Psoas muscle (tissue), 8 donors: ENCODE measurements around the gene PTPRM. TPM values are rescaled to one million over a fixed set of nuclear protein-coding genes. Genes with fewer than 3 reads are reported as not detected.

Experiments
- ATAC-seq, 4 donors: fragments of 200-7000 bp; cut with Tn5 transposase; one replicate each; pipeline ENCODE4 v1.9.1; 2020; ENCODE audit warnings: moderate library complexity in 3 of 4, mild to moderate bottlenecking in 2 of 4
- DNase-seq, 2 donors: peaks; one replicate each; pipeline ENCODE4 v3.0.0-alpha.2; 2020
- H3K27ac ChIP-seq: fragments of 200-600 bp; one replicate; pipeline ENCODE4 v1.8.0; 2022
- H3K27me3 ChIP-seq, 3 donors: fragments of 200-600 bp in 1 of 3; one replicate each; pipeline versions ENCODE4 v1.6.1 to v1.8.0; 2013 to 2022; ENCODE audit warnings: low read length in 2 of 3, mild to moderate bottlenecking in 2 of 3, moderate library complexity in 1 of 3; ENCODE audit not compliant: insufficient read depth in 3 of 3
- H3K36me3 ChIP-seq, 2 donors: fragments of 200-600 bp in 1 of 2; one replicate each; pipeline versions ENCODE4 v1.6.1 to v1.8.0; 2013 to 2022; ENCODE audit warnings: low read depth in 1 of 2, mild to moderate bottlenecking in 1 of 2, moderate library complexity in 1 of 2; ENCODE audit not compliant: insufficient read depth in 1 of 2
- H3K4me1 ChIP-seq: fragments of 200-600 bp; one replicate; pipeline ENCODE4 v1.8.0; 2022
- H3K4me3 ChIP-seq: fragments of 200-600 bp; one replicate; pipeline ENCODE4 v1.8.0; 2022; ENCODE audit warnings: mild to moderate bottlenecking
- H3K9me3 ChIP-seq: fragments of 200-600 bp; one replicate; pipeline ENCODE4 v1.8.0; 2022
- WGBS, 3 donors: extraction: QIAGEN DNeasy Blood & Tissue Kit; methylation state at CpG; one replicate each; pipeline versions ENCODE4 v1.1.6 to v1.1.7; 2013; 5-methylcytosine and 5-hydroxymethylcytosine counted together
- intact Hi-C, 2 donors: fragments of 100-400 bp; cut with DNase I; formaldehyde crosslinking; loops; one replicate each; pipeline versions ENCODE4 v1.11.0 to v1.14.2; 2022
- polyA plus RNA-seq, 3 donors: library from polyadenylated mRNA; stranded (reverse); fragments of 200-250 nt; gene quantifications; one replicate each; pipeline ENCODE4 v1.2.3, GENCODE V29; 2013
- total RNA-seq, 4 donors: library from RNA; stranded (reverse); fragmentation: NEBNext Ultra II Directional in 2 of 4; extraction: Animal tissue kit (Norgen Biotek cat#: 25700) in 2 of 4; gene quantifications; one replicate each; pipeline versions ENCODE4 v1.2.1 to v1.2.4, GENCODE V29; 2021 to 2023
- TF ChIP-seq, protein P1 (sequence below): fragments of 200-600 bp; IDR thresholded peaks from one replicate; pipeline ENCODE4 v1.8.0; 2022; ENCODE audit warnings: antibody characterized with exemption
- donor health status: healthy with polysubstance abuse.
- donor health status: DM: no; HTN: no; CAD: no; lungs with moderate emphysema.
- donor health status: Bipolar disorder and iron deficiency.
- donor health status: healthy.
- donor health status: DM: yes; HTN: yes; CAD: no.
- donor health status: DM: no; HTN: no; CAD: no.
- donor health status: DM: no; HTN: no; CAD: no.
- donor health status: DM: yes; HTN: yes; CAD: no.

The PTPRM gene
- total and polyA plus RNA-seq, 7 donors: 27.4 to 78.9 (median 39.0) TPM

DNA sequence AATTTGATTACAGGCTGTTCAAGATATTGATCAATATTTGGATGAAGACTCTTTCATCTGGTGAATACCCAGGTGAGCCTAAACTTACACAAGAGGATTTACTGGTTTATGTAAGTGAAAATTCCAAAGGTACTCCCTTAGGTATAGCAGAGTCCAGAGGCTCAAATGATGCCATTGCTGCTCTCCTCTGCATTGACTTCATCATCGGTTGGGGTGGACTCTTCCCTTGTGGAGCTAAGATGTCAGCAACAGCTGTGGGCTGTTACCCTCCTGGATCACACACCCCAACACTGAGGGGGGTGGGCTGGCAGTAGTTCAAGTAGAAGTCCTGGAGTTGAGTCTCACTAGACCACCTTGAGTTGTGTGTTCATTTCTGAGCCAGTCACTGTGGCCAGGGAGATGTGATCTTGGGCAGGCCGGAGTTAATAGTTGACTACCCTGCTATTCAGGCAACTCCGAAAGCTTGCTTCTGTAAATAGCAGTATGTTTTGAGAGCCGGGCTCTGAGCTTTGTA lies 236.9 kb downstream of the PTPRM start:
- intact Hi-C loops: no loop called here
- TF ChIP-seq, protein P1, sequence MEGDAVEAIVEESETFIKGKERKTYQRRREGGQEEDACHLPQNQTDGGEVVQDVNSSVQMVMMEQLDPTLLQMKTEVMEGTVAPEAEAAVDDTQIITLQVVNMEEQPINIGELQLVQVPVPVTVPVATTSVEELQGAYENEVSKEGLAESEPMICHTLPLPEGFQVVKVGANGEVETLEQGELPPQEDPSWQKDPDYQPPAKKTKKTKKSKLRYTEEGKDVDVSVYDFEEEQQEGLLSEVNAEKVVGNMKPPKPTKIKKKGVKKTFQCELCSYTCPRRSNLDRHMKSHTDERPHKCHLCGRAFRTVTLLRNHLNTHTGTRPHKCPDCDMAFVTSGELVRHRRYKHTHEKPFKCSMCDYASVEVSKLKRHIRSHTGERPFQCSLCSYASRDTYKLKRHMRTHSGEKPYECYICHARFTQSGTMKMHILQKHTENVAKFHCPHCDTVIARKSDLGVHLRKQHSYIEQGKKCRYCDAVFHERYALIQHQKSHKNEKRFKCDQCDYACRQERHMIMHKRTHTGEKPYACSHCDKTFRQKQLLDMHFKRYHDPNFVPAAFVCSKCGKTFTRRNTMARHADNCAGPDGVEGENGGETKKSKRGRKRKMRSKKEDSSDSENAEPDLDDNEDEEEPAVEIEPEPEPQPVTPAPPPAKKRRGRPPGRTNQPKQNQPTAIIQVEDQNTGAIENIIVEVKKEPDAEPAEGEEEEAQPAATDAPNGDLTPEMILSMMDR: no peak

DNA sequence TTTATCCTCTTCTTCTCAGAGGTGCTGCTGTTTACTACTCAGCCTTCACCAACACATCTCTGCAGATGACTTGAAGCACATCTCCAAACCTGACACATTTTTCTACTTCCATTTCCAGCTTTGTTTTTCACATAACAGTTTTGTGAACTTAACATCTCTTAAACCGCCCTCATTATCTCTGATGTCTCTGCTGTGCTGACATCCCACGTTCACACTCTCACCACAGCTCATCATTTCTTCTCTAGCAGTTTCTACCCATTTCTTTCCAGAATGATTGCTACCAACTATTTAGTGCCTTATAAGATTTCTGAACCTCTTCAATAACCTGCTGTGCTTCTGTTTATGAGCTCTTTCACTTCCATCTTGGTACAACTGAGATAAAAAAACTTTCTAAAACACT lies 238.0 kb downstream of the PTPRM start:
- H3K9me3 ChIP-seq: no peaks in the 10 kb centered on the region
- TF ChIP-seq, protein P1: no peak
- H3K27ac ChIP-seq: no peak overlapping the region
- intact Hi-C loops: no loop called here
- ATAC-seq (no peak), DNase-seq (no peak)
- H3K27me3 ChIP-seq: no peaks in the 10 kb centered on the region
- H3K36me3 ChIP-seq: no peaks in the 10 kb centered on the region
- H3K4me3 ChIP-seq: no peak overlapping the region
- 93 to 95% (median 94%) methylated on average over 2 of the region's 2 CpGs for whole genome bisulfite sequencing, 3 donors
- peaks cover 14% of the 10 kb centered on the region for H3K4me1 ChIP-seq

More for the DNA sequence above, 236.9 kb downstream of the PTPRM start:
- H3K9me3 ChIP-seq: no peaks in the 10 kb centered on the region
- H3K27me3 ChIP-seq: no peaks in the 10 kb centered on the region
- DNase-seq (no peak), ATAC-seq (no peak)
- H3K27ac ChIP-seq: no peak overlapping the region
- H3K4me1 ChIP-seq: peaks cover 14% of the 10 kb centered on the region
- 74 to 83% (median 76%) methylated on average over 4 of the region's 4 CpGs for WGBS, 3 donors
- H3K36me3 ChIP-seq: no peaks in the 10 kb centered on the region
- no peak overlapping the region for H3K4me3 ChIP-seq

DNA sequence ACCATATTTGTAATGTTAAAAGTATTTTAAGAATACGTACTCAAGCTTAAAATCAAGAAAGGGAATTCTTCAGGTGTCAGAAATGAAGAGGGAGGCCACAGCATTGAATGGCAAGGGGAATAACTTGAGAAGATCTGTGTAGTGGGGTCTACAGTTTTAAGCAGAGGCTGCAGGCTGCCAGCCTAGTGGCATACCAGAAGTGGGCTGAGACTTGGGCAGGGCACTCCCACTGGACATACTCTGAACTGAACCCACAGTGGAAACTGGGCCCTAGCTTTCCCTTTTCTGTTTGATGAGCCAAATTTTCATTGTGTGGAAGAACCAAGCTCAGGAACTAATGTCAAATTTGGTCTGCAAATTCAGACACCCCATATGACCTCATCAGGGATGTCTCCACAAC lies 238.8 kb downstream of the PTPRM start:
- Histone ChIP-seq H3K9me3 (no peaks in the 10 kb centered on the region), H3K4me3 (no peak overlapping the region), H3K36me3 (no peaks in the 10 kb centered on the region), H3K4me1 (peaks cover 14% of the 10 kb centered on the region), H3K27me3 (no peaks in the 10 kb centered on the region), H3K27ac (no peak overlapping the region)
- no peak for DNase-seq
- ATAC-seq: peak in 2 of 4 donors; percentile 54 to 73
- TF ChIP-seq, protein P1: no peak
- WGBS, 3 donors: 93 to 97% (median 95%) methylated on average over 1 of the region's 1 CpG
- intact Hi-C loops: no loop called here

DNA sequence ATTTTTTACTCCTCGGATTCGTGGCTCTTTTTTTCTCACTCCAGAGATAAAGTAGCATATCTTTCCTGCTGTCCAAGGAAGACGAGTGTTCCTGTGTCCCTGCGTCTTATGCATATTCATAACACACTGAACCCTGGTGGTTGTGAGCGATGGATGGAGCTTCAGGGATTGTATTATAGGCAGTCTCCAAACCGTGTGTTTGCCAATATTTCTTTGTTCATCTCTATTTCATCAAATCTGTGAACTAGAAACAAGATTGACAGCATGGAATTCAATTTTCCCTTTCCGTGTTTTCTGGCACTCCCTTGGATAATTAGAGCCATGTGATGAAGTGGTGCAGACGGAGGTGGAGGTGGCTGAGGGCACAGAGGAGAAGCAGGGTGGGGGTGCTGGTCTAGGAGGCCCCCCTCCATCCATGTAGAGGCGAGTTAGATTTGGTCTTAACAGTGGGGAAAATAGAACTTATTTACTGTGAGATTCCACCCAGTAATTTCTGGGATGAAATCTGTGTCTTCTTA lies 240.9 kb downstream of the PTPRM start:
- 71 to 79% (median 75%) methylated on average over 9 of the region's 9 CpGs for WGBS, 3 donors
- intact Hi-C loops: no loop called here
- TF ChIP-seq, protein P1: no peak
- H3K4me3 ChIP-seq: no peak overlapping the region
- no peaks in the 10 kb centered on the region for H3K36me3 ChIP-seq
- no peaks in the 10 kb centered on the region for H3K27me3 ChIP-seq
- H3K27ac ChIP-seq: no peak overlapping the region
- ATAC-seq (no peak), DNase-seq (no peak)
- H3K9me3 ChIP-seq: no peaks in the 10 kb centered on the region
- peaks cover 29% of the 10 kb centered on the region for H3K4me1 ChIP-seq

DNA sequence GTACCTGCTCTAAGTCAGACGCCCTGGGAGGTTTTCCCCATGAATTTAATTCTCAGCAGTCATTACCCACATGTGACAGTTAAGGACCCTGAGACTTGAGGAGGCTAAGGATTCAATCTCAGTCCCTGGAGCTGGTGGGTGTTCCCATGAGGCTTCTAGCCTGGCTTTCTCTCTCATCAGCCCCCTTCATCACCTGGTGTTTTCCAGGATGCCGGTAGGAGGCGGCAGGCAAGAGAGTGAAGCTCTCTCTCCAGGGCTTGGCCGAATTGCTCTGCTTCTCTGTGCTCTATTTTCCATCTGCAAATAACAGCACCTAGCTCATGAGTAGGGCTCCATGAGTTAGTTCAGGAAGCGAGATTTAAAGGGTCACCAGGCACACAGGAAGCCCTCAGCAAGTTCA lies 241.9 kb downstream of the PTPRM start:
- H3K9me3 ChIP-seq: peaks cover 5% of the 10 kb centered on the region
- intact Hi-C loops: no loop called here
- H3K27me3 ChIP-seq: no peaks in the 10 kb centered on the region
- ATAC-seq (no peak), DNase-seq (no peak)
- no peak overlapping the region for H3K4me3 ChIP-seq
- 63 to 79% (median 77%) methylated on average over 5 of the region's 5 CpGs for WGBS, 3 donors
- peaks cover 36% of the 10 kb centered on the region for H3K4me1 ChIP-seq
- H3K36me3 ChIP-seq: no peaks in the 10 kb centered on the region
- TF ChIP-seq, protein P1: no peak
- no peak overlapping the region for H3K27ac ChIP-seq
